Osteocyte (in vitro differentiated cells): ENCODE data around the gene EFNA5. TPM values are rescaled to one million over a fixed set of nuclear protein-coding genes. Genes with fewer than 3 reads are reported as not detected.

Experiments
- DNase-seq: peaks from one replicate; pipeline ENCODE4 v3.0.0; 2021; ENCODE audit warnings: mixed read lengths; ENCODE audit not compliant: unreplicated experiment; ENCODE audit errors: extremely low spot score
- H3K27ac Mint-ChIP-seq: one replicate; pipeline ENCODE4 v1.8.0; 2021; ENCODE audit warnings: mild to moderate bottlenecking, mixed read lengths; ENCODE audit not compliant: unreplicated experiment
- H3K27me3 Mint-ChIP-seq: one replicate; pipeline ENCODE4 v1.8.0; 2021; ENCODE audit warnings: mixed read lengths; ENCODE audit not compliant: unreplicated experiment
- H3K36me3 Mint-ChIP-seq: one replicate; pipeline ENCODE4 v1.8.0; 2021; ENCODE audit warnings: mixed read lengths; ENCODE audit not compliant: unreplicated experiment
- H3K4me1 Mint-ChIP-seq: one replicate; pipeline ENCODE4 v1.8.0; 2021; ENCODE audit warnings: mixed read lengths; ENCODE audit not compliant: unreplicated experiment
- H3K4me3 Mint-ChIP-seq: one replicate; pipeline ENCODE4 v1.8.0; 2021; ENCODE audit warnings: mild to moderate bottlenecking, moderate library complexity, mixed read lengths; ENCODE audit not compliant: unreplicated experiment
- H3K9me3 Mint-ChIP-seq: one replicate; pipeline ENCODE4 v1.8.0; 2021; ENCODE audit warnings: mixed read lengths; ENCODE audit not compliant: unreplicated experiment
- total RNA-seq: library from RNA; stranded (reverse); gene quantifications from 2 replicates; pipeline ENCODE4 v1.2.1, GENCODE V29; 2021
- TF ChIP-seq, protein P1 (sequence below): fragments of 200-600 bp; sonication (generic); IDR thresholded peaks from 2 replicates; pipeline ENCODE4 v1.5.0; 2021; ENCODE audit warnings: antibody characterized with exemption, mild to moderate bottlenecking, moderate library complexity

EFNA5 gene
- total RNA-seq, 1 donor from 2014 or later: 34.2 TPM

GRCh38 chr5:107341376-107342084, 329.2 kb downstream of the EFNA5 start:
- Mint-ChIP-seq H3K27me3 (no peaks in the 10 kb centered on the region), H3K9me3 (peaks cover 26% of the 10 kb centered on the region), H3K4me3 (no peak overlapping the region), H3K4me1 (no peaks in the 10 kb centered on the region), H3K27ac (no peak overlapping the region), H3K36me3 (peaks cover 15% of the 10 kb centered on the region)
- TF ChIP-seq, protein P1, sequence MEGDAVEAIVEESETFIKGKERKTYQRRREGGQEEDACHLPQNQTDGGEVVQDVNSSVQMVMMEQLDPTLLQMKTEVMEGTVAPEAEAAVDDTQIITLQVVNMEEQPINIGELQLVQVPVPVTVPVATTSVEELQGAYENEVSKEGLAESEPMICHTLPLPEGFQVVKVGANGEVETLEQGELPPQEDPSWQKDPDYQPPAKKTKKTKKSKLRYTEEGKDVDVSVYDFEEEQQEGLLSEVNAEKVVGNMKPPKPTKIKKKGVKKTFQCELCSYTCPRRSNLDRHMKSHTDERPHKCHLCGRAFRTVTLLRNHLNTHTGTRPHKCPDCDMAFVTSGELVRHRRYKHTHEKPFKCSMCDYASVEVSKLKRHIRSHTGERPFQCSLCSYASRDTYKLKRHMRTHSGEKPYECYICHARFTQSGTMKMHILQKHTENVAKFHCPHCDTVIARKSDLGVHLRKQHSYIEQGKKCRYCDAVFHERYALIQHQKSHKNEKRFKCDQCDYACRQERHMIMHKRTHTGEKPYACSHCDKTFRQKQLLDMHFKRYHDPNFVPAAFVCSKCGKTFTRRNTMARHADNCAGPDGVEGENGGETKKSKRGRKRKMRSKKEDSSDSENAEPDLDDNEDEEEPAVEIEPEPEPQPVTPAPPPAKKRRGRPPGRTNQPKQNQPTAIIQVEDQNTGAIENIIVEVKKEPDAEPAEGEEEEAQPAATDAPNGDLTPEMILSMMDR: no peak
- no peak for DNase-seq

DNA sequence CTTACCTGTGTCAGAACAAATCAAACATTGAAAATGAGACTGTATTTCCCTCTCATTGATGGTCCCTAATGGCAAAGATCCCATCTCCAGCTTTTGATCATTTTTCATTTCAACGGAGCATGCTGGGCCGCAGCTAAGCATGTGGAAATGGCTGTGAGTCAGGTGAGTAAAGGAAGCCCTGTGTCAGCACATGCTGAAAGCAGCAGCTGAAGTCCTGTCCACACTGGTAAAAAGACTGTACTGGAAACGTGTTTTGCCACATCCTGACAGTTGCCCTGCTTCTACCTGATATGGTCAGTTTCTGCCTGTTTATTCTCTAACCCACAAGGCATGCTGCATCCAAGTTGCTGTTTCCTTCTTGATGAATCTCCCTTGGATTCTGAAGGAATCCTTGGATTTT, 330.1 kb downstream of the EFNA5 start:
- Mint-ChIP-seq H3K27me3 (no peaks in the 10 kb centered on the region), H3K36me3 (peaks cover 12% of the 10 kb centered on the region), H3K4me1 (no peaks in the 10 kb centered on the region), H3K9me3 (peaks cover 19% of the 10 kb centered on the region), H3K4me3 (no peak overlapping the region), H3K27ac (no peak overlapping the region)
- TF ChIP-seq, protein P1: no peak
- no peak for DNase-seq

- Mint-ChIP-seq H3K9me3 (peaks cover 3% of the 10 kb centered on the region), H3K4me3 (no peak overlapping the region), H3K4me1 (no peaks in the 10 kb centered on the region), H3K27ac (no peak overlapping the region), H3K27me3 (no peaks in the 10 kb centered on the region), H3K36me3 (no peaks in the 10 kb centered on the region)
- no peak for DNase-seq
- TF ChIP-seq, protein P1: no peak
Observed at GRCh38 chr5:107338335-107338734, 332.4 kb downstream of the EFNA5 start.

- H3K4me1 Mint-ChIP-seq: no peaks in the 10 kb centered on the region
- H3K36me3 Mint-ChIP-seq: no peaks in the 10 kb centered on the region
- H3K27me3 Mint-ChIP-seq: no peaks in the 10 kb centered on the region
- TF ChIP-seq, protein P1: no peak
- no peak overlapping the region for H3K27ac Mint-ChIP-seq
- peaks cover 3% of the 10 kb centered on the region for H3K9me3 Mint-ChIP-seq
- no peak overlapping the region for H3K4me3 Mint-ChIP-seq
- DNase-seq: no peak
Observed at GRCh38 chr5:107337281-107337680, 333.5 kb downstream of the EFNA5 start.

GRCh38 chr5:107331882-107332281, 338.9 kb downstream of the EFNA5 start:
- Mint-ChIP-seq H3K27me3 (no peaks in the 10 kb centered on the region), H3K27ac (no peak overlapping the region), H3K36me3 (no peaks in the 10 kb centered on the region), H3K9me3 (peaks cover under 1% of the 10 kb centered on the region), H3K4me1 (no peaks in the 10 kb centered on the region), H3K4me3 (no peak overlapping the region)
- DNase-seq: no peak
- TF ChIP-seq, protein P1: no peak
